H1 (cell line): ENCODE data around the gene TDRD1. TPM values are rescaled to one million over a fixed set of nuclear protein-coding genes. Genes with fewer than 3 reads are reported as not detected.

Experiments
- ASH2L ChIP-seq: fragments of 200-600, 300-600 bp; sonication (generic); IDR thresholded peaks from one replicate; pipeline ENCODE4 v1.7.1; 2017; ENCODE audit warnings: low read length
- BRCA1 ChIP-seq: IDR thresholded peaks from 2 replicates; pipeline ENCODE4 v1.6.1; 2012; ENCODE audit warnings: low read depth, low read length, improper control_type of control experiment
- CBX5 ChIP-seq: fragments of 300-800, 300-1000 bp; sonication (generic); IDR thresholded peaks from 2 replicates; pipeline ENCODE4 v1.7.1; 2016; ENCODE audit warnings: antibody characterized with exemption, low read length, low read depth
- CREB1 ChIP-seq: IDR thresholded peaks from 2 replicates; pipeline ENCODE4 v1.6.1; 2012; ENCODE audit warnings: inconsistent platforms
- JUND ChIP-seq: IDR thresholded peaks from 2 replicates; pipeline ENCODE4 v1.6.1; 2011; ENCODE audit warnings: mild to moderate bottlenecking, improper control_type of control experiment, low read length
- MAFK ChIP-seq: IDR thresholded peaks from 2 replicates; pipeline ENCODE4 v1.6.1; 2012; ENCODE audit warnings: low read depth, mild to moderate bottlenecking, improper control_type of control experiment, low read length
- RXRA ChIP-seq: IDR thresholded peaks from 2 replicates; pipeline ENCODE4 v1.6.1; 2011; ENCODE audit warnings: low read depth, mild to moderate bottlenecking, low read length, moderate library complexity; ENCODE audit not compliant: insufficient read depth
- SUZ12 ChIP-seq: fragments of 200-600 bp; sonication (generic); IDR thresholded peaks from 2 replicates; pipeline ENCODE4 v1.6.1; 2012; ENCODE audit warnings: mild to moderate bottlenecking, inconsistent platforms, low read length, moderate library complexity, mixed read lengths
- TAF7 ChIP-seq: optimal IDR thresholded peaks from 2 replicates; pipeline ENCODE3; 2011; ENCODE audit warnings: low read depth, mild to moderate bottlenecking, inconsistent platforms, low read length, moderate library complexity, borderline replicate concordance
- YY1 ChIP-seq: IDR thresholded peaks from 2 replicates; pipeline ENCODE4 v1.6.1; 2011; ENCODE audit warnings: low read depth, mild to moderate bottlenecking, low read length
- polyA plus RNA-seq, 7 experiments: library from polyadenylated mRNA; depleted of rRNA in 3 of 7; stranded (reverse) in 5 of 7; unstranded in 2 of 7; fragments of >200 nt in 5 of 7; fragments of 200-250 nt in 2 of 7; gene quantifications; 1 replicate in 5 of 7; 2 replicates in 1 of 7; 4 replicates in 1 of 7; pipeline versions ENCODE4 v1.2.1 to v1.2.3, GENCODE V29; 2011 to 2013; ENCODE audit warnings: missing spikeins in 2 of 7, mixed read lengths in 2 of 7
- total RNA-seq: library from RNA; stranded (reverse); fragmentation: NEBNext Ultra II Directional; extraction: Animal tissue kit (Norgen Biotek cat#: 25700); gene quantifications from 2 replicates; pipeline ENCODE4 v1.2.1, GENCODE V29; 2021
- TF ChIP-seq, protein P1 (sequence below): fragments of 300-600 bp; sonication (generic); IDR thresholded peaks from 2 replicates; pipeline ENCODE4 v1.7.1; 2012; ENCODE audit warnings: low read length, moderate library complexity, mild to moderate bottlenecking, inconsistent platforms; ENCODE audit not compliant: insufficient replicate concordance

TDRD1 gene
- total and polyA plus RNA-seq, 2 of the 8 experiments (the other 6 are each of a cell fraction or from before 2014, with no cell fraction given) = 0.02 to 0.71 TPM

DNA sequence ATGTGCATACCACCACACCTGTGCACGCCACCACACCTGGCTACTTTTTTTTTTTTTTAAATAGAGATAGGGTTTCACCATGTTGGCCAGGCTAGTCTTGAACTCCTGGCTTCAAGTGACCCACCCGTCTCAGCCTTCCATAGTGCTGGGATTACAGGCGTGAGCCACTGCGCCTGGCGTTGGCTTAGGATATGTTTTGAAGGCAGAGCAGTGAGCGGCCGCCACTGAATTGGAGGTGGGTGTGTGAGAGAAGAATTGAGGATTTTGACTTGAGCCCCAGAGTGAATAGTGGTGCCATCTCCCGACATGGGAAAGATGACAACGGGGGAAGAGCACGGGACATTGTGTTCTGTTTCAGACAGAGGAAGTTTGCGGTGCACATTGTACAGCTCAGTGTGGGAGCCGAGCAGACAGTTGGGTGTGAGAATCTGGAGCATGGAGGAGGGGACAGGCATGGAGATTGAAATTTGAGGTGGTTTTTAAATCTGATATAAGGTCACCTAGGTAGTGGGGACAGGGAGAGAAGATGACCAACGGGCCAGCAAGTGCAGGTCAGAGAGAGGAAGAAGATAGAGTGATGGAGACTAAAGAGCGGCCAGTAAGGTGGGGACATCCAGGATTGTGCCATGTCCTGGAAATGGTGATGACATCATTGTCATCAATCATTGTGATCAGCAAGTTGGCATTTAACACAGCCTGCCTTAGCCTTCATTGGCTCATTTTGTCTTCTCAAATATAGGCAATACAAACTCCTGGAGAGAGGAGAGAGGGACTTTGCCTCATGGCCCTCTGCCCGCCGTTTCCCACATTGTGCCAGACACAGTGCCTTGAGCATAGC is 95.7 kb downstream of the TDRD1 start (continued):
- TF ChIP-seq, protein P1, sequence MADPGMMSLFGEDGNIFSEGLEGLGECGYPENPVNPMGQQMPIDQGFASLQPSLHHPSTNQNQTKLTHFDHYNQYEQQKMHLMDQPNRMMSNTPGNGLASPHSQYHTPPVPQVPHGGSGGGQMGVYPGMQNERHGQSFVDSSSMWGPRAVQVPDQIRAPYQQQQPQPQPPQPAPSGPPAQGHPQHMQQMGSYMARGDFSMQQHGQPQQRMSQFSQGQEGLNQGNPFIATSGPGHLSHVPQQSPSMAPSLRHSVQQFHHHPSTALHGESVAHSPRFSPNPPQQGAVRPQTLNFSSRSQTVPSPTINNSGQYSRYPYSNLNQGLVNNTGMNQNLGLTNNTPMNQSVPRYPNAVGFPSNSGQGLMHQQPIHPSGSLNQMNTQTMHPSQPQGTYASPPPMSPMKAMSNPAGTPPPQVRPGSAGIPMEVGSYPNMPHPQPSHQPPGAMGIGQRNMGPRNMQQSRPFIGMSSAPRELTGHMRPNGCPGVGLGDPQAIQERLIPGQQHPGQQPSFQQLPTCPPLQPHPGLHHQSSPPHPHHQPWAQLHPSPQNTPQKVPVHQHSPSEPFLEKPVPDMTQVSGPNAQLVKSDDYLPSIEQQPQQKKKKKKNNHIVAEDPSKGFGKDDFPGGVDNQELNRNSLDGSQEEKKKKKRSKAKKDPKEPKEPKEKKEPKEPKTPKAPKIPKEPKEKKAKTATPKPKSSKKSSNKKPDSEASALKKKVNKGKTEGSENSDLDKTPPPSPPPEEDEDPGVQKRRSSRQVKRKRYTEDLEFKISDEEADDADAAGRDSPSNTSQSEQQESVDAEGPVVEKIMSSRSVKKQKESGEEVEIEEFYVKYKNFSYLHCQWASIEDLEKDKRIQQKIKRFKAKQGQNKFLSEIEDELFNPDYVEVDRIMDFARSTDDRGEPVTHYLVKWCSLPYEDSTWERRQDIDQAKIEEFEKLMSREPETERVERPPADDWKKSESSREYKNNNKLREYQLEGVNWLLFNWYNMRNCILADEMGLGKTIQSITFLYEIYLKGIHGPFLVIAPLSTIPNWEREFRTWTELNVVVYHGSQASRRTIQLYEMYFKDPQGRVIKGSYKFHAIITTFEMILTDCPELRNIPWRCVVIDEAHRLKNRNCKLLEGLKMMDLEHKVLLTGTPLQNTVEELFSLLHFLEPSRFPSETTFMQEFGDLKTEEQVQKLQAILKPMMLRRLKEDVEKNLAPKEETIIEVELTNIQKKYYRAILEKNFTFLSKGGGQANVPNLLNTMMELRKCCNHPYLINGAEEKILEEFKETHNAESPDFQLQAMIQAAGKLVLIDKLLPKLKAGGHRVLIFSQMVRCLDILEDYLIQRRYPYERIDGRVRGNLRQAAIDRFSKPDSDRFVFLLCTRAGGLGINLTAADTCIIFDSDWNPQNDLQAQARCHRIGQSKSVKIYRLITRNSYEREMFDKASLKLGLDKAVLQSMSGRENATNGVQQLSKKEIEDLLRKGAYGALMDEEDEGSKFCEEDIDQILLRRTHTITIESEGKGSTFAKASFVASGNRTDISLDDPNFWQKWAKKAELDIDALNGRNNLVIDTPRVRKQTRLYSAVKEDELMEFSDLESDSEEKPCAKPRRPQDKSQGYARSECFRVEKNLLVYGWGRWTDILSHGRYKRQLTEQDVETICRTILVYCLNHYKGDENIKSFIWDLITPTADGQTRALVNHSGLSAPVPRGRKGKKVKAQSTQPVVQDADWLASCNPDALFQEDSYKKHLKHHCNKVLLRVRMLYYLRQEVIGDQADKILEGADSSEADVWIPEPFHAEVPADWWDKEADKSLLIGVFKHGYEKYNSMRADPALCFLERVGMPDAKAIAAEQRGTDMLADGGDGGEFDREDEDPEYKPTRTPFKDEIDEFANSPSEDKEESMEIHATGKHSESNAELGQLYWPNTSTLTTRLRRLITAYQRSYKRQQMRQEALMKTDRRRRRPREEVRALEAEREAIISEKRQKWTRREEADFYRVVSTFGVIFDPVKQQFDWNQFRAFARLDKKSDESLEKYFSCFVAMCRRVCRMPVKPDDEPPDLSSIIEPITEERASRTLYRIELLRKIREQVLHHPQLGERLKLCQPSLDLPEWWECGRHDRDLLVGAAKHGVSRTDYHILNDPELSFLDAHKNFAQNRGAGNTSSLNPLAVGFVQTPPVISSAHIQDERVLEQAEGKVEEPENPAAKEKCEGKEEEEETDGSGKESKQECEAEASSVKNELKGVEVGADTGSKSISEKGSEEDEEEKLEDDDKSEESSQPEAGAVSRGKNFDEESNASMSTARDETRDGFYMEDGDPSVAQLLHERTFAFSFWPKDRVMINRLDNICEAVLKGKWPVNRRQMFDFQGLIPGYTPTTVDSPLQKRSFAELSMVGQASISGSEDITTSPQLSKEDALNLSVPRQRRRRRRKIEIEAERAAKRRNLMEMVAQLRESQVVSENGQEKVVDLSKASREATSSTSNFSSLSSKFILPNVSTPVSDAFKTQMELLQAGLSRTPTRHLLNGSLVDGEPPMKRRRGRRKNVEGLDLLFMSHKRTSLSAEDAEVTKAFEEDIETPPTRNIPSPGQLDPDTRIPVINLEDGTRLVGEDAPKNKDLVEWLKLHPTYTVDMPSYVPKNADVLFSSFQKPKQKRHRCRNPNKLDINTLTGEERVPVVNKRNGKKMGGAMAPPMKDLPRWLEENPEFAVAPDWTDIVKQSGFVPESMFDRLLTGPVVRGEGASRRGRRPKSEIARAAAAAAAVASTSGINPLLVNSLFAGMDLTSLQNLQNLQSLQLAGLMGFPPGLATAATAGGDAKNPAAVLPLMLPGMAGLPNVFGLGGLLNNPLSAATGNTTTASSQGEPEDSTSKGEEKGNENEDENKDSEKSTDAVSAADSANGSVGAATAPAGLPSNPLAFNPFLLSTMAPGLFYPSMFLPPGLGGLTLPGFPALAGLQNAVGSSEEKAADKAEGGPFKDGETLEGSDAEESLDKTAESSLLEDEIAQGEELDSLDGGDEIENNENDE = no peak
- TF ChIP-seq MAFK (no peak), RXRA (no peak), TAF7 (no peak), BRCA1 (no peak), JUND (no peak), ASH2L (no peak), SUZ12 (no peak), CREB1 (no peak), YY1 (no peak), CBX5 (no peak)
